ENCODE results near the gene ABHD8. TPM values are rescaled to one million over a fixed set of nuclear protein-coding genes. Genes with fewer than 3 reads are reported as not detected.

The ABHD8 gene
- total and polyA plus RNA-seq, 2 donors (not counting 1 experiment from before 2014, with no cell fraction given), result 5.2 to 7.2 TPM

DNA sequence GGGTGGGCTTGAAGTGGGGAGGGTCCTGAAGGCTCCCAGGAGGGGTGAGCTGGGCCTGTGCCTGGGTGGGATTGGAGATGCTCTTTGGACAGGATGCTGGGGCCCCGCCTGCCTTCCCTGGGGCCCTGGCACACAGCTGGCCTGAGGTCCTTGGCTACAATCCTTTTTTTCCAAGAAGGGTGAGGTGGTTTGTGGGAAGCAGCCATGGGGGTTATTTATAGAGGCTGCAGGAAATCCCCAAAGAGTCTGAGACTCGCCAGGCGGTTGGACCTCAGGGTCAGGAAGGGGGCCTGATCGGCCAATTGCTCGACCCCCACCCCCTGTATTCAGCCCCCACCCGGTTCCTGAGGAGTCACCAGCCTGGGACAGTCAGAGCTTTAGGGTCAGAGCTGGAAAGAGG, 44.1 kb upstream of the ABHD8 start:
- Mint-ChIP-seq H3K9me3 (ENCODE audit: insufficient read depth) (no peaks in the 10 kb centered on the region), H3K27me3 (peaks cover 34% of the 10 kb centered on the region), H3K27ac (no peak overlapping the region), H3K4me3 (no peak overlapping the region), H3K4me1 (peaks cover 6% of the 10 kb centered on the region)
- H3K4me1 ChIP-seq (ENCODE audit: control insufficient read depth in 2 of 2, insufficient read depth in 2 of 2, low read length in 2 of 2), result peaks cover 5 to 6% of the 10 kb centered on the region in 2 donors
- no peak overlapping the region for H3K27ac ChIP-seq (ENCODE audit: low read length in 2 of 2)
- no peak overlapping the region for H3K4me3 ChIP-seq (ENCODE audit: control extremely low read depth in 1 of 5, extremely low read depth in 1 of 5, insufficient read depth in 1 of 5, low read depth in 2 of 5, low read length in 4 of 5)
- DNase-seq, result no peak
- no peak overlapping the region for H3K9ac ChIP-seq (ENCODE audit: low read length)
- no peak overlapping the region for H2AFZ ChIP-seq (ENCODE audit: insufficient read depth, low read depth, low read length, poor library complexity, severe bottlenecking)
- ChIA-PET POLR2A (interaction anchor here (0.5 kb wide), 1 partner anchor 36 kb away, joined by 4 read pairs; no protein-coding TSS in a partner anchor), CTCF (interaction anchor here (0.7 to 8.2 kb wide), 9 partner anchors 11 to 119 kb away, joined by 3 to 109 read pairs (median 4); partner anchors contain the start of gene DDA1)
- no peaks in the 10 kb centered on the region for H3K9me3 ChIP-seq (ENCODE audit: control extremely low read depth in 1 of 3, control insufficient read depth in 2 of 3, insufficient read depth in 1 of 3, low read length in 2 of 3)
- no peak overlapping the region for H3K4me2 ChIP-seq (replicated peaks; ENCODE audit: low read depth, low read length, poor library complexity, severe bottlenecking)
- H4K20me1 ChIP-seq (ENCODE audit: control insufficient read depth, insufficient read depth, low read length, poor library complexity, severe bottlenecking), result no peaks in the 10 kb centered on the region
- 60% methylated on average over 1 of the region's 6 CpGs for WGBS (ENCODE audit: insufficient coverage)
- no peak for ATAC-seq (ENCODE audit: low read depth)
- no peaks in the 10 kb centered on the region for H3K36me3 ChIP-seq (replicated peaks in 1 of 2; ENCODE audit: control extremely low read depth in 1 of 2, control insufficient read depth in 1 of 2, extremely low read depth in 1 of 2, insufficient read depth in 2 of 2, low read length in 1 of 2)
- peaks cover 0 to 42% (median 15%) of the 10 kb centered on the region in 4 experiments for H3K27me3 ChIP-seq (replicated peaks in 1 of 4; ENCODE audit: control extremely low read depth in 1 of 4, control insufficient read depth in 3 of 4, insufficient read depth in 4 of 4, low read length in 3 of 4)
- H3K79me2 ChIP-seq (ENCODE audit: control insufficient read depth, insufficient read depth, low read length), result no peaks in the 10 kb centered on the region
- intact Hi-C loops (cut with micrococcal nuclease), result no loop called here
- no peak for TF ChIP-seq EZH2 (IDR thresholded peaks at IDR 0.05; ENCODE audit: borderline replicate concordance, insufficient read depth, low read depth, low read length, poor library complexity, severe bottlenecking)

DNA sequence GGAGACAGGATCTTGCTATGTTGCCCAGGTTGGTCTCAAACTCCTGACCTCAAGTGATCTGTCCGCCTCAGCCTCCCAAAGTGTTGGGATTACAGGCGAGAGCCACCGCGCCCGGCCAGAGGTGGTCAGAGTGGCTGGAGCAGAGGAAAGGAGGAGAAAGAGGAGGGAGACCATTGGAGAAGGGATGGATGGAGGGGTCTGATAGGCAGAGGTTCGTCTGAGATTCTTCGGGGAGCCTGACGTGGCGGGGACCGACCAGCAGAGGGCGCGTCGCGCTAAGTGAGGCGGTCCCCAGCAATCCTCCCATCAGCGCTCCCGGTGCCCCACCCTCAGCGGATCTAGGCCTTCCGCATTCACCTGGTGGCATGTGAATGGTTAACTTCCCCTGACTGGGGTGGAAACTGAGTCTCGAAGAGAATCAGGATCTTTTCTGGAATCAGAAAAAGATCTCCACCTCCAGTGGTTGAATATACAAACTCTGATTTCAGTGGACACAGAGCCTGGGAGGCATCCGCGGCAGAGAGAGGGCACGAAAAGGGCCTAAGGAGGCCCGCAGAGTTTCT, 43.0 kb upstream of the ABHD8 start:
- CTCF ChIA-PET, result interaction anchor here (0.7 to 8.2 kb wide), 12 partner anchors 10 to 122 kb away, joined by 3 to 109 read pairs (median 4); partner anchors contain the start of gene ANO8
- H3K9ac ChIP-seq (ENCODE audit: low read length), result no peak overlapping the region

More for the DNA sequence above, 43.0 kb upstream of the ABHD8 start:
- no peaks in the 10 kb centered on the region for H3K79me2 ChIP-seq (ENCODE audit: control insufficient read depth, insufficient read depth, low read length)
- intact Hi-C loops (cut with micrococcal nuclease), result loop anchor here (1.0 kb wide), 3 partner anchors 40 to 120 kb away; no protein-coding TSS in a partner anchor
- no peak for TF ChIP-seq EZH2 (IDR thresholded peaks at IDR 0.05; ENCODE audit: borderline replicate concordance, insufficient read depth, low read depth, low read length, poor library complexity, severe bottlenecking)
- TF ChIP-seq, protein P1, sequence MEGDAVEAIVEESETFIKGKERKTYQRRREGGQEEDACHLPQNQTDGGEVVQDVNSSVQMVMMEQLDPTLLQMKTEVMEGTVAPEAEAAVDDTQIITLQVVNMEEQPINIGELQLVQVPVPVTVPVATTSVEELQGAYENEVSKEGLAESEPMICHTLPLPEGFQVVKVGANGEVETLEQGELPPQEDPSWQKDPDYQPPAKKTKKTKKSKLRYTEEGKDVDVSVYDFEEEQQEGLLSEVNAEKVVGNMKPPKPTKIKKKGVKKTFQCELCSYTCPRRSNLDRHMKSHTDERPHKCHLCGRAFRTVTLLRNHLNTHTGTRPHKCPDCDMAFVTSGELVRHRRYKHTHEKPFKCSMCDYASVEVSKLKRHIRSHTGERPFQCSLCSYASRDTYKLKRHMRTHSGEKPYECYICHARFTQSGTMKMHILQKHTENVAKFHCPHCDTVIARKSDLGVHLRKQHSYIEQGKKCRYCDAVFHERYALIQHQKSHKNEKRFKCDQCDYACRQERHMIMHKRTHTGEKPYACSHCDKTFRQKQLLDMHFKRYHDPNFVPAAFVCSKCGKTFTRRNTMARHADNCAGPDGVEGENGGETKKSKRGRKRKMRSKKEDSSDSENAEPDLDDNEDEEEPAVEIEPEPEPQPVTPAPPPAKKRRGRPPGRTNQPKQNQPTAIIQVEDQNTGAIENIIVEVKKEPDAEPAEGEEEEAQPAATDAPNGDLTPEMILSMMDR (IDR thresholded peaks at IDR 0.05), result peak; percentile 93
- H4K20me1 ChIP-seq (ENCODE audit: control insufficient read depth, insufficient read depth, low read length, poor library complexity, severe bottlenecking), result no peaks in the 10 kb centered on the region
- H2AFZ ChIP-seq (ENCODE audit: insufficient read depth, low read depth, low read length, poor library complexity, severe bottlenecking), result no peak overlapping the region
- H3K27me3 Mint-ChIP-seq, result peaks cover 26% of the 10 kb centered on the region
- H3K4me1 ChIP-seq (ENCODE audit: control insufficient read depth in 2 of 2, insufficient read depth in 2 of 2, low read length in 2 of 2), result peaks cover 5 to 6% of the 10 kb centered on the region in 2 donors
- ATAC-seq (ENCODE audit: low read depth) (peak; percentile 98), DNase-seq (peak; percentile 84)
- no peaks in the 10 kb centered on the region for H3K9me3 Mint-ChIP-seq (ENCODE audit: insufficient read depth)
- peaks cover 6% of the 10 kb centered on the region for H3K4me1 Mint-ChIP-seq
- POLR2A ChIA-PET, result no interaction called here
- H3K27ac ChIP-seq (ENCODE audit: low read length in 2 of 2), result no peak overlapping the region
- peaks cover 0 to 32% (median 12%) of the 10 kb centered on the region in 4 experiments for H3K27me3 ChIP-seq (replicated peaks in 1 of 4; ENCODE audit: control extremely low read depth in 1 of 4, control insufficient read depth in 3 of 4, insufficient read depth in 4 of 4, low read length in 3 of 4)
- no peaks in the 10 kb centered on the region for H3K9me3 ChIP-seq (ENCODE audit: control extremely low read depth in 1 of 3, control insufficient read depth in 2 of 3, insufficient read depth in 1 of 3, low read length in 2 of 3)
- 19% methylated on average over 22 of the region's 24 CpGs for WGBS (ENCODE audit: insufficient coverage)
- H3K36me3 ChIP-seq (replicated peaks in 1 of 2; ENCODE audit: control extremely low read depth in 1 of 2, control insufficient read depth in 1 of 2, extremely low read depth in 1 of 2, insufficient read depth in 2 of 2, low read length in 1 of 2), result no peaks in the 10 kb centered on the region
- H3K4me3 Mint-ChIP-seq, result no peak overlapping the region
- H3K27ac Mint-ChIP-seq, result no peak overlapping the region
- no peak overlapping the region for H3K4me3 ChIP-seq (ENCODE audit: control extremely low read depth in 1 of 5, extremely low read depth in 1 of 5, insufficient read depth in 1 of 5, low read depth in 2 of 5, low read length in 4 of 5)
- peak overlapping the region; percentile 42 for H3K4me2 ChIP-seq (replicated peaks; ENCODE audit: low read depth, low read length, poor library complexity, severe bottlenecking)
